HCT116 (cell line): Measurements from ENCODE around the gene TFF2.

ENCODE experiments used
- EZH2phosphoT487 ChIP-seq: fragments of 200-600 bp; IDR thresholded peaks from 2 replicates; pipeline ENCODE4 v1.6.1; 2018; ENCODE audit warnings: antibody characterized with exemption, borderline replicate concordance
- JUND ChIP-seq: IDR thresholded peaks from 2 replicates; pipeline ENCODE4 v1.6.1; 2012
- POLR2A ChIP-seq: IDR thresholded peaks from 2 replicates; pipeline ENCODE4 v1.7.0; 2011; ENCODE audit warnings: borderline replicate concordance; ENCODE audit not compliant: insufficient read depth, insufficient read length; ENCODE audit errors: extremely low read depth
- POLR2AphosphoS5 ChIP-seq: IDR thresholded peaks from 2 replicates; pipeline ENCODE4 v1.6.1; 2011; ENCODE audit warnings: mild to moderate bottlenecking, low read depth, low read length, moderate library complexity
- YY1 ChIP-seq: IDR thresholded peaks from 2 replicates; pipeline ENCODE4 v1.6.1; 2011; ENCODE audit warnings: low read length, low read depth, moderate library complexity, mild to moderate bottlenecking; ENCODE audit not compliant: insufficient replicate concordance; ENCODE audit errors: extremely low read depth
- ZFX ChIP-seq: fragments of 450-650 bp; IDR thresholded peaks from 2 replicates; pipeline ENCODE4 v1.6.1; 2017
- TF ChIP-seq, protein P1 (sequence below), 3 experiments: fragments of 200-600 bp in 1 of 3; sonication (generic) in 1 of 3; IDR thresholded peaks in 2 of 3; conservative IDR thresholded peaks in 1 of 3; 2 replicates each; pipeline ENCODE4 v1.5.1; 2012 to 2017; ENCODE audit warnings: low read depth in 2 of 3, low read length in 2 of 3, antibody characterized with exemption in 1 of 3, borderline replicate concordance in 1 of 3, control low read depth in 1 of 3, mild to moderate bottlenecking in 1 of 3, mixed read lengths in 1 of 3, mixed run types in 1 of 3, moderate library complexity in 1 of 3; ENCODE audit not compliant: insufficient read depth in 1 of 3

DNA sequence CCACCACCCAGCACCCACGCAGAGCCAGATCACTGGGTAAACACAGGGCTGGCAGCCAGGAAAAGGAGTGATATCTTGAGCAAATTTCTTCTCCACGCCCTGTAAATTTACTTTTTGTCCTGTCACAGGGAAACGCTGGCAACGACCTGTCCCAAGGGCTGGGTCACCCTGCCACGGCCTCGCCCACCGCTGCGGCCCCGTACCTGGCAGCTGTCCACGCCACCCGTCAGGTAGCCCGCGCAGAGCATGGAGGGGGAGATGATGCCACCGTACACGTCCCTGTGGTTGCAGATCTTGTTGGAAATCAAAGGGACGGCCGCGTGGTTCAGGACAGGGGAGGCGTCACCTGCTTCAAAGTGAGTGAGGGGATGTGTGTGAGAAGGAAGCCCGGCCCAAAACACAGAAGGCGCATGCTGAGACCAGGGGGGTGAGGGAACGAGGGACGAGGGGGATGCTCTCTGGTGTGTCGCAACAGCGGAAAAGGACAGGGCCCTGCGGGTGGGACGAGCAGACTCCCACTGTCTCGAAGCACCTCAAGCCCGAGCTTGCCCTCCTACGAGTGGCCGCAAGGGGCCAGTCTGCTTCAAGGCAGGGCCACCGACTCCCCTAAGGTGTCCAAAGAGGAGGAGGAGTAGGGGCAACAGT, 25.7 kb upstream of the TFF2 start:
- TF ChIP-seq JUND (no peak), POLR2A (no peak), POLR2AphosphoS5 (no peak), EZH2phosphoT487 (no peak), ZFX (no peak), YY1 (no peak)
- TF ChIP-seq, protein P1, sequence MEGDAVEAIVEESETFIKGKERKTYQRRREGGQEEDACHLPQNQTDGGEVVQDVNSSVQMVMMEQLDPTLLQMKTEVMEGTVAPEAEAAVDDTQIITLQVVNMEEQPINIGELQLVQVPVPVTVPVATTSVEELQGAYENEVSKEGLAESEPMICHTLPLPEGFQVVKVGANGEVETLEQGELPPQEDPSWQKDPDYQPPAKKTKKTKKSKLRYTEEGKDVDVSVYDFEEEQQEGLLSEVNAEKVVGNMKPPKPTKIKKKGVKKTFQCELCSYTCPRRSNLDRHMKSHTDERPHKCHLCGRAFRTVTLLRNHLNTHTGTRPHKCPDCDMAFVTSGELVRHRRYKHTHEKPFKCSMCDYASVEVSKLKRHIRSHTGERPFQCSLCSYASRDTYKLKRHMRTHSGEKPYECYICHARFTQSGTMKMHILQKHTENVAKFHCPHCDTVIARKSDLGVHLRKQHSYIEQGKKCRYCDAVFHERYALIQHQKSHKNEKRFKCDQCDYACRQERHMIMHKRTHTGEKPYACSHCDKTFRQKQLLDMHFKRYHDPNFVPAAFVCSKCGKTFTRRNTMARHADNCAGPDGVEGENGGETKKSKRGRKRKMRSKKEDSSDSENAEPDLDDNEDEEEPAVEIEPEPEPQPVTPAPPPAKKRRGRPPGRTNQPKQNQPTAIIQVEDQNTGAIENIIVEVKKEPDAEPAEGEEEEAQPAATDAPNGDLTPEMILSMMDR (IDR thresholded peaks at IDR 0.05 in 2 of 3, conservative IDR thresholded peaks at IDR 0.05 in 1 of 3; ENCODE audit: borderline replicate concordance in 1 of 3, insufficient read depth in 1 of 3, low read depth in 2 of 3, low read length in 2 of 3), result 0 out of 6 replicates have a peak, but pooled peaks of 1 of the 3 experiments have one; percentile 11
